ENCODE data around the gene ARHGAP26.

GRCh38 chr5:143019157-143019556 is 249.0 kb downstream of the ARHGAP26 start:
- TF ChIP-seq POLR2AphosphoS5 (IDR thresholded peaks at IDR 0.05): no peak
- no peak for TF ChIP-seq CTCF (IDR thresholded peaks at IDR 0.05)
- no peak for TF ChIP-seq EP300 (IDR thresholded peaks at IDR 0.05; ENCODE audit: low read depth)
